Measurements from ENCODE around the gene BTBD17.
A peak's percentile ranks its signal among the peaks of the same experiment; 100 is the strongest.
"Not testable (repeated sequence)": the region's sequence is repeated elsewhere in the genome, so short reads cannot be mapped to it uniquely, and the experiment has no call there.

BTBD17 gene, protein sequence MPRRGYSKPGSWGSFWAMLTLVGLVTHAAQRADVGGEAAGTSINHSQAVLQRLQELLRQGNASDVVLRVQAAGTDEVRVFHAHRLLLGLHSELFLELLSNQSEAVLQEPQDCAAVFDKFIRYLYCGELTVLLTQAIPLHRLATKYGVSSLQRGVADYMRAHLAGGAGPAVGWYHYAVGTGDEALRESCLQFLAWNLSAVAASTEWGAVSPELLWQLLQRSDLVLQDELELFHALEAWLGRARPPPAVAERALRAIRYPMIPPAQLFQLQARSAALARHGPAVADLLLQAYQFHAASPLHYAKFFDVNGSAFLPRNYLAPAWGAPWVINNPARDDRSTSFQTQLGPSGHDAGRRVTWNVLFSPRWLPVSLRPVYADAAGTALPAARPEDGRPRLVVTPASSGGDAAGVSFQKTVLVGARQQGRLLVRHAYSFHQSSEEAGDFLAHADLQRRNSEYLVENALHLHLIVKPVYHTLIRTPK

DNA sequence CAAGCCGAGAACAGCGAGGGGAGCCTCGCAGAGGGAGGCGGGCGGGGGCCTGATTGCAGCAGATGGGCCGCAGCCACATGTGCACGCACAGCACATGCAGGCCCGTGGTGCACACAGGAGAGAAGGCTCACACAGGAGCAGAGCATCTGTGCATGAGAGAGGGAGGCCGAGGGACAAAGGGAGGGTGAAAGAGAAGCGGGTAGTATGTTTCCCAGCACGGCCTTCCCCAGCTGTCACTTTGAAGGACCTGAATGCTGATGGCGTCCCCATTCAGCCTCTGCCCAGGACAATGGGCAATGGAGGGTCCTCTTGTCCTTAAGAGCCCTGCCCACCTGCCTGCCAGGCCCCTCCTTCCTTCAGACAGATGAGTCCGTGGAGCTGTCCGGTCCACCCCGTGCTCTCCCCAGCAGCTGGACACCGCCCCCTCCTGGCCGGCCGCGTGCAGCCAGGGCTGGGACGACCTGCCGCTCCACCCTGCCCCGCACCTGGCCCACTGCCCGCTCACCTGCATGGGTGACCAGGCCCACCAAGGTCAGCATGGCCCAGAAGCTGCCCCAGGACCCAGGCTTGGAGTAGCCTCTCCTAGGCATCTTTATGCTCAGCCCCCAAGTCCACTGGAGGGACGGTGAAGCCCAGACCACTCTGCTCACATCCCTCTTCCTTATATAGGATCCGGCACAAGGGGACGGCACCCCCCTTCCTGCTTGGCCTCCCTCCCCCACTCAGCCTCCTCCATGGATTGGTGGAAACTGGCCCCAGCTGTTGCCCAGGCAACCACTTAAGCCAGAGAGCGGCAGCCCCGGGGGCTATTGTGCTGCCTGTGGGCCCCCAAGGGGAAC is at the start of gene BTBD17:
BTBD17 (minus strand) TSS at position 639 of the 839 bp plus-strand sequence; CDS start at position 590, 49 bp downstream.
- DNase-seq, result peak; percentile 40 to 55

DNA sequence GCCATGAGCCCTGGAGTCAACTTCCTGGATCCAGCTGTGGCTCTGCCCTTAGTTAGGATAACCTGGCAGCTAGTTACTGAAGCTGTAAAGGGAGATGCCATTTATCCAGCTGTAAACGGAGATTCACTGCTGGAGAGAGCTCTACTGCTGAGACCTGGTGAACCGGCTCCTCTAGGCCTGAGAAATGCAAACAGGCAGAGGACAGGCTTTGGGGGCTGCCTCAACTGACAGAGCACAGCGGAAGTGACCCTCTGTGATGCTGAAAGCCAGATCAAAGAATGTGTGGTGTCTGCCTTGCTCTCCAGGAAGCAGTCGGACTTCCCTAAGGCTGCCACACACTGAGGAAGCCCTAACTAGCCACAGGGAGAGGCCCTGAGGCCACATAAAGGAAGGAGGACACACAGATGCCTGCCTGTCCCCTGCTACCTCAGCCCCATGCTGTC is 48.4 kb upstream of the BTBD17 start:
- no peak for DNase-seq

DNA sequence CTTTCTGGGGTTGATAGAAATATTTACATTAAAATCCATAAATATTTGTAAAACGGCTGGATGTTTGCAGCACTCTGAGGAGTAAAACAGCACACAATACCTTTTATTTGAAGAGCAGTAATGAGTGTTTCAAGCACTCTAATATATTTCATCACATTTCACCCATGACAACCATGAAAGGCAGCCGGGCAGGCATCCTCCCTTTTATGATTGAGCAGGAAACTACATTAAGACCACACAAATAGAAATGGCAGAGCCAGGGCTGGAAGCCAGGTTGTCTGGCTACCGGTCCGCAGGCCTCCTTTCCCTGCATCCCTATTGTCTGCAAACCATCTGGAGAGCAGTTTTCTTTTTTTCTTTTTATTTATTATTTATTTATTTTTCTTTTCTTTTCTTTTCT is 47.1 kb upstream of the BTBD17 start:
- no peak for DNase-seq

DNA sequence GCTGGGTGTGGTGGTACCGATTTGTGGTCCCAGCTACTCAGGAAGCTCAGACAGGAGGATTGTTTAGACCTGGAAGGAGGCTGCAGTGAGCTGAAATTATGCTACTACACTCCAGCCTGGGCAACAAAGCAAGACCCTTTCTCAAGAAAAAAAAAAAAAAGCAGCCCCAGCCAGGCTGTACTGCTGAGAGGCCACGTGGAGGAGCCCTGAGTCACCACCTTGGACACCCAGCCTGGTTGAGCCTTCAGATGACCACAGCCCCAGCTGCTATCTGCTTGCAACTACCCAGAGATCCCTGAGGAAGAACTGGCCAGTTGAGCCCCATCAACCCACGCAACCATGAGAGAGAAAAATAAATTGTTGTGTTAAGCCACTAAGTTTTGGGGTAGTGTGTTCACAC is 46.6 kb upstream of the BTBD17 start:
- no peak for DNase-seq

DNA sequence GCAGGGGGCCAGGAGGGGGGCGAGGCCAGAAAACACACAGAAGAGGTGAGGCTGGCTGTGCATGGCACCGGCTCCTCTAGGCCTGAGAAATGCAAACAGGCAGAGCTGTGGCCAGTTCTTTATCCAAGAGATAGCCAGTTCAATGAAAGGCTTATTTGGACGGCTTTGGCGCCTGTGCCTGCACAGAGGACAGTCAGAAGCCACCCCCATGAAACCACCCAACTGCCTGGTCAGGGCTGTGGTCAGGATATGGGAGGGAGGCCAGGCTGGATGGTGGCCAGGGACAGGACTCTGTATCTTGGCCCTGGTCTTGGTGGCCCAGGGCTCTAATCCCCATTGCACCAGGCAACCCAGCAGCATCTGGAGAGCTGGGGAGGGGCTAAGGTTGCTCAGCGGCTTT is 45.7 kb upstream of the BTBD17 start:
- DNase-seq, result no peak

DNA sequence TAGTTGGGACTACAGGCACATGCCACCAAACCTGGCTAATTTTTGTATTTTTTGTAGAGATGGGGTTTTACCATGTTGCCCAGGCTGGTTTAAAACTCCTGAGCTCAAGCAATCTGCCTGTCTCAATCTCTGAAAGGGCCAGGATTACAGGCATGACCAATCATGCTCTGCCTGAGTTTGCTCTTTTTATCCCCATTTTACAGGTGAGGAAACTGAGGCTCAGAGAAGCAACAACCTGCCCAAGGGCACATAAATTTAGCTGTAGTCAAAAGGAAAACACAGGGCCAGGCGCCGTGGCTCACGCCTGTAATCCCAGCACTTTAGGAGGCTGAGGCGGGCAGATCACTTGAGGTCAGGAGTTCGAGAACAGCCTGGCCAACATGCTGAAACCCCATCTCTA is 43.6 kb upstream of the BTBD17 start:
- DNase-seq, result not testable (repeated sequence)

DNA sequence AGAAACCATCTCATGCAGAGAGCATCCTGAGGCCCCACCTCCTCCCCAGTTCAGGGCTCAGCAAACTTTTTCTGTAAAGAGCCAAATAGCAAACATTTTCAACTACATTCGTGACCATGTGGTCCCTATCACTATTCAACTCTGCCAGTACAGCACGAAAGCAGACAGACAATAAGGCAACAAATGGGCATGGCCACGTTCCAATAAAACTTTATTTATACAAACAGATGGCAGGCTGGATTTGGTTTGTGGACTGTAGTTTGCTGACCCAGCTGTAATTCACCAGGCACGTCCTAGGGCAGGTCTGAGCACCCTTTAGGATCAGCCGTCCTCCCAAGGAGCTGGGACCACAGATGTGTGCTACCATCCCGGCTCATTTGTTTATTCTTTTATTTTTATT is 43.1 kb upstream of the BTBD17 start:
- no peak for DNase-seq

DNA sequence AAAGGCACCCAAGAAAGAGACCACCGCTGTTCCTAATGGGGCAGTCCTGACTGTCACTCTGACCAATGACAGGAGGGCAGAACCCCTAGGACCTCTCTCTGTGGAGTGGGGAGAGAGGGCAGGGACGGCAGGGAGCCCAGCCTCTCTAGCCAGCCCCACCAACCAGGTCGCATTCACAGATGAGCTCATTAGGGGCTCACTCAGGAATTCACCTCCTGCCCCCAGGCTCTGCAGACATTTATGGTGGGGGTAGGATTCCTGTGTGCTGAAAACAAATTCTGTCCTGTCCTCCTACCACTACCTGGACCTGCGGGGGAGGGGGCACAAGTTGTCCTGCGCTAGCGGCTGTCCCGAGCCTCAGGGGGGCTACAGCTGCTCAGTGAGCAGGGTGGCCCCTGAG is 42.5 kb upstream of the BTBD17 start:
- no peak for DNase-seq

DNA sequence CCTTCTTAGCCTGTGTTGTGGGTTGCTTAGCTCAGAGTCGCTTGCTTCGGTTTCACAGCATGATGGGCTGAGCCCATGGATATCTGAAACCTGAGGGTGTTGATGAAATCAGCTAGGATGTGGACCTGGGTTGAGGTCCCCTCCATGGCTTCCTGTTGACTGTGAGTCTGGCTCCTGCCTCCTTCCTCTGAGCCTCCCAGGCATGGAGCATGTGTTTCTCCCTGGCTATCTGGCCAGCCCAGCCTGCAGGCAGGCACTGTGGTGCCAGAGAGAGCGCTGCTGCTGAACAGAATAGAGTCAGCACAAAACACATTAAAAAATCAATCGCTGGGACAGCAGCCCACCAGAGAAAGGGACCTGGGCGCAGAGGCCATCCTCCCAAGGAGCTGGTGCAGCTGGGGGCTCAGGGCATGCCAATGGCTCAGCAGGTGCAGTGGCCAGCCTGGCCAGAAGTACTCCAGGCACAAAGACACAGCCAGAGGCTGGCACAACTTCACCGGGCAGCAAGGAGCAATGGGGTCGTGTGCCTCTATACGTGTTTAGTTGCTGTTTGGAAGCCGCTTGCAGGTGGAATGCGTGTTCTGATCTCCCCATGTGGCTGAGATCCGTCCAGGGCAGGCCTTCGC is 42.0 kb upstream of the BTBD17 start:
- no peak for DNase-seq

DNA sequence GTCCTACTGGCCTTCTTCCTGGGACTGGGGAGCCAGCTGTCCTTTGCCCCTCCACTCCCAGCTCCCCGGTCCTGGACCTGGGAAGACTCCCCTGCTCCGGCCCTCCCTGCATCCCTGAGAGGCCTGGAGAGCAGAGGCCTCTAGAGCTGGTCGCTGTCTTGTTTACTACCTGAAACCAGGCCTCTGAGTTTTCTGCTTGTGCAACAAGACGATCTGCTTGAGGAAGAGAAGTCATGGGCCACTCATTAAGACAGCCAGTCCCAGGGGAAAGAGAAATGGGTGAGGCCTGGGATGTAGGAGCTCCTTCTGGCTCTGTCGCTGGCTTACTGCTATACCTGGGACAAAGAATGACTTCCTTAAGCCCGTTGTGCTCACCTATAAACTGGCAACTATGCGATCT is 40.4 kb upstream of the BTBD17 start:
- DNase-seq, result no peak

DNA sequence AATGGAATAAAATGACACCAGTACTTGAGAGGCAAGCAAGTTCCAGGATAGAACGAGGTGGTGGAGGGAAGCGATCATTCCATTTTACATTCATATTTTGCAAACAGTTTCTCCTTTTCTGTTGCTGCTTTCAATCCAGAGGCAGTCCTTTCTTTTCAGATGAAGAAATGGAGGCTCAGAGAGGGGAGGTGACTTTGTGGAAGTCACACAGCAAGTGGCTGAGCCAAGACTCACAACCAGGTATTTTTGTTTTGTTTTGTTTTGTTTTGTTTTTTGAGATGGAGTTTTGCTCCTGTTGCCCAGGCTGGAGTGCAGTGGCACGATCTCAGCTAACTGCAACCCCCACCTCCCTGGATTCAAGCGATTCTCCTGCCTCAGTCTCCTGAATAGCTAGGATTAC is 34.9 kb upstream of the BTBD17 start:
- DNase-seq, result no peak

DNA sequence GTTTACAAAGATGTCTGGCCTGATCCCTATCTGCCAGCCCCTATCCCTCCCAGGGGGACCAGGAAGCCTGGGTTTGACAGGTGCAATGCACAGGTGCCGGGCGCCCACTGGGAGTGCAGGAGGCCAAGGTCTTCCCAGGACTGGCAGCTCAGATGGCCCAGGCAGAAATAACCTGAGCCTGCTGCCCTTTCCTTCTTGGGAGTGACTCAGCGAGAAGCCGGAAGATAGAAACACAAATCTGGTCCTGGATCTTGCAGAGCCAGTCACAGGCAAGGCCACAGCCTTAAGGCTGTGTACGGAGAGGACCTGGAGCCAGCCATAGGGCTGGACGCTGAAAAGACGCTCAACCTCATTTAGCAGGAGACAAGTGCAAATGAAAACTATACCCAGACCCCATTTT is 33.3 kb upstream of the BTBD17 start:
- no peak for DNase-seq

DNA sequence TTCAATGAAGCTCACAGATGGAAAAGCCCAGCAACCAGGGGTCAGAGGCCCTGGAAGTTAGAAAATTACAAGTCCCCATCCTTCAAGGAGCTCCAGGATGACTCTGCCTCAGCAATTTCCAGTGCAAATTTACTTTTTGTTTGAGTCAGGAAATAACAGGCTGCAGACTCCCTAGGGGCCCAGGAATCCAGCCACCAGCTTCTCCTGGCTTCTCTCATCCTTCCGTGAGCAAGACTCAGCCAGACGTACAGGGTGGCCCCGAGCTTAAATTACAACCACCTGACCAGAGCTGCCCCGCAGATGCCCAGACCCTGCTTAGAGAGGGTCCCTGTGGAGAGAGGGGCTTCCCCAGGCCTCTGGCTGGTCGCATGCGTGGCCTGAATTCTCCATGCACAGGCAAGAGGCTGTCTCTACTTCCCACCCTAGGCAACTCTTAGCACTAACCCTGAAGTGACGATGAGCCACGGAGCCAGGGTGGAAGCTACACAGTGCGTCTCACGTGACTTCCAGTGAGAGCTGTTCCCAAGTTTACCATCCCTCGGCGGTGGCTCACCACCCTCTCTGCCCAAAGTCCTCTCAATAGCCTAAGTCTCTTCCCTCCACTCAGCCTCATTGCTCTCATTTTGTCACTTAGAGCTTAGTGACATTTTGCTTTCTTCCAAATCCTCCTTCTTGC is 32.7 kb upstream of the BTBD17 start:
- DNase-seq, result no peak

DNA sequence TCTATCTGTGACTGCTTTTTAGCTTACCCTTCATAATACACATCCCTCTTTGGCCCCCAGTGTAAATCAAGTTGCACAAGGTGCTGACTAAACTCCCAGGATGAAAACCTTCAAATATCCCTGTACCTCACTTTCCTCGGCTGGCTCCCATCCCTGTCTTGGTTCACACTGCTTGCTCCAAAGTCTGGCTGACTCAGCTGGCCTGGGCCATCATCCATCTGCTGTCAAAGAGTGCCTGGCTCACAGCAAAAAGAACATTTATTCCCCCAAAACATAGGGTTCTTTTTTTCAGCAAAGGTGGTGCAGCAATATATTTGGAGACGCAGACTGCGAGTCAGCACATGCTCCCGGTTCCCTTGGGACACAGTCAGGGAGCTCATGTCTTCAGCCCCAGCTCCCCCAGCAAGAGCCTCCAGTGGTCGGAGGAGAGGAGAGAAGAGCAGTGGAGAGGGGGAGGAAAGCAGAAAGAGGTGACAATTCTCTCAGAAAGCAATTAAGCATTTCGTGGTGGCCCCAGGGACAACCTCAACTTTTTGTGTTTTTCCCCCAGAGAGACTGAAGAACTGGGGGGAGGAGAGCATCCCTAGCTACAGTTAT is 31.8 kb upstream of the BTBD17 start:
- DNase-seq, result no peak

DNA sequence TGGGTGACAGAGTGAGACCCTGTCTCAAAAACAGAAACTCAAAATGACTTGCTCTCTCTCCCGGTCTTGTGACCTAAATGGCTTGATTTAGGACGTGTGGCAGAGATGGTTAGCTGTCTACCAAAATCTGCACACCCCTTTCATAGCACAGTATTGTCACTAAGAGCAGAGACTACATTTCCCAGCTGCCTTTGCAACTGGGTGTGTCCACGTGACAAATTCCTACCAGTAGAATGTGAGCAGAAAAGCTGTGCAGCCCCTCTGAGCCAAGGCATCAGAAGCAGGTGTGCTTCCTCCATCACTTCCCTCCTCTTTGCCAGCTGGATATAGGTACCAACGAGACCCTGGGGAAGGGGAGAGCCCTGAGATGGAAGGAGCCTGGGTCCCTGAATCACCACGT is 31.2 kb upstream of the BTBD17 start:
- no peak for DNase-seq

DNA sequence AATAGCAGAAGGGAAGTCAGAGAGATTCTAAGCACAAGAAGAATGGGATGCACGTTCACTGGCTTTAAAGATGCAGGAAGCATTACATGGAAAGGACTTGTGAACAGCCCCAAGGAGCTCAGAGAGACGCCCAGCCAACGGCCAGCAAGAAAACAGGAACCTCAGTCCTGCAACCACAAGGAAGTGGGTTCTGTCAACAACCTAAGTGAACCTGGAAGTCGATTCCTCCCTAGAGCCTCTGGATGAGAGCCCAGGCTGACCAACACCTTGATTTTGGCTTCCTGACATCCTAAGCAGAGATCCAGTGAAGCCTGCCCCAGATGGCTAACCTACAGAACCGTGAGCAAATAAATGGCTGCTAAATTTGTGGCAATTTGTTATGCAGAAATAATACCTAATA is 30.1 kb upstream of the BTBD17 start:
- no peak for DNase-seq

DNA sequence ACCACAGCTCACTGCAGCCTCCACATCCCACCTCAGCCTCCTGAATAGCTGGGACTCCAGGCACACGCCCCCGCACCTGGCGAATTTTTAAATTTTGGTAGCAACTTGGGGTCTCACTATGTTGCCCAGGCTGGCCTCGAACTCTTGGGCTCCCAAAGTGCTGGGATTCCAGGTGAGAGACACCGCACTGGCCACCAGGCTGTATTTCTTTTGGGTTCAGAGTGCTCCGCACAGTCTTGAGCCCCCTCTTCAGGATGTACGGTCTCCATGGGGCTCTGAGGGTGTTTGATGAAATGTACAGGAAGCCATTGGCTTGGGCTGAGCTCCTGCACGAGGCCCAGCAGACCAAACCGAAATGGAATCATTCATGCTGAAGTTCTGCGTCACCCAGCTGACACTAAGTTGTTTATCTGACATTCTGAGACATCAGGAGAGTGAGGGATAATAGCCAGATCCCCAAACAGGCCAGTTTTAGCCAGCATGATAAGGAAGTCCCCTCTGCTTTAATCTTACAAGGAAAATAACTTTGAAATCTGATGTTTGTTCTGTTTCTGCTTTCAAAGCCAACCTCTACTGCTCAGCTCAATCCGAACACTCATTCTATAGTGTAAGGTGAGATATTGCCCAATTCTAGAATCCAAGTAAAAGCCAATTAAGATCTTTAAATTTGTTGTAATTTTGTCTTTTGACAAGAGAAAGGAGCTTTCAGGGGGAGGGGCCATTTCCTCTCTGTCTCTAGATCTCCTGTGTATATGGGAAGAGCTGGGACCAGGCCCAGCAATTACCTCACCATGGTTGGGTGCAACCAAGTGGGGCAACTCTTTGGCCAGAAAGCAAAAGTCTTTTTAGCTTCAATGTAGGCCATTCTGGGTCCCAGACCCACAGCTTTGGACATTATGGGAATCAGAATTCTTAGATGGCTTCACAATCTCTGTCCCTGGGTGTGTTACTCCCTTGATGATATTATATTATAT is 29.3 kb upstream of the BTBD17 start:
- DNase-seq, result no peak

DNA sequence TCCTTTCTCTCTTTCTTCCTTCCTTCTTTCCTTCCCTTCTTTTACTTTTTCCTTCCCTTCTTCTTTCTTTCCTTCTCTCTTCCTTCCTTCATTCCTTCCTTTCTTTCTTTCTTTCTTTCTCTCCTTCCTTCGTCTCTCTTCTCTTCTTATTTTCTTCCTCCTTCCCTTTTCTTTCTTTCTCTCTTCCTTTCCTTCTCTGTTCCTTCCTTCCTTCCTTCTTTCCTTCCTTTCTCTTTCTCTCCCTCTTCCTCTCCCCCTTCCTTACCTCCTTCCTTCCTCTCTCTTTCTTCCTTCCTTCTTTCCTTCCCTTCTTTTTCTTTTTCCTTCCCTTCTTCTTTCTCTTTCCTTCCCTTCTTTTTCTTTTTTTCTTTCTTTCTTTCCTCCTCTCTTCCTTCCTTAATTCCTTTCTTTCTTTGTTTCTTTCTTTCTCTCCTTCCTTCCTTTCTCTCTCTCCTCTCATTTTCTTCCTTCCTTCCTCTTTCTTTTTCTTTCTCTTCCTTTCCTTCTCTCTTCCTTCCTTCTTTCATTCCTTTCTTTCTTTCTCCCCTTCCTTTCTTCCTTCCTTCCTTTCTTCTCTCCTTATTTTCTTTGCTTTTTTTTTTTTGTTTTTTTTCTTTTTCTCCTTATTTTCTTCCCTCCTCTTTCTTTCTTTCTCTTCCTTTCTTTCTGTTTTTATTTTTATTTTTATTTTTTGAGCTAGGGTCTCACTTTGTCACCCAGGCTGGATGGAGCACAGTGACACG is 28.4 kb upstream of the BTBD17 start:
- DNase-seq, result no peak

DNA sequence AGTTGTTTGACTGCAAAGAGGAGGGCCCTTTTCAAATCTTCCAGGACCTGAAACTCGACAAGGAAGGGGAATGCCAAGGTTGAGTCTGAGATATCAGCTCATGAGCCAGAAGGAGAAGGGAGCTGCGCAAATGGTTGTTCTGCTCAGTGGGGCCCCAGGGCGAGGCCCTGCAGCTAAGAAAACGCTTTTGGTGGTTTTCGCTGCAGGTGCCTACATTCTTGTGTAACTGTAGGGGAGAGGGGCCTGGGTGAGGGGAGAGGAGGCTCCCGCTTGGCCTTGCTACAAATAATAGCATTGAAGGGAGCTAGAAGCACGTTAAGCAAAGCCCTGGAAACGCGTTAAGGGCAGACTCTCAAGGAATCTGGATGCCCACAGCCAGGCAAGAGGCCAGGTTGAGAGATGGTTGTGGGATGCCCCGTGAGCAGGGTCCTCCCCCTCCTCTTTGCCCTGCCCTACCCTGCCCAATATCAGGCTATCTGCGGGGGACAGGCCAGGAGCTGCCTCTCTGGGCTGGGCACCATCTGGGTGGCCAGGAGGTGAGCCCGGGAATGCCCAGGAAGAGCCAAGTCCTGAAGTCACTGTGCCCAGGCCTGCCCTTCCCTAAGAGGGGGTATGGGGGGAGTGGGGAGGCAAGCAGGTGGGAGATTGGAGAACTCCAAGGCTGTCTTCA is 27.6 kb upstream of the BTBD17 start:
- no peak for DNase-seq
